GM06990 (cell line): ENCODE results near the gene RNU7-1.

Source experiments
- DNase-seq: peaks from one replicate; pipeline ENCODE4 v3.0.0-alpha.2; 2011; ENCODE audit not compliant: insufficient read length; ENCODE audit errors: extremely low read depth
- H3K27me3 ChIP-seq: replicated peaks from 2 replicates; pipeline ENCODE4 v1.6.0; 2011; ENCODE audit warnings: low read length; ENCODE audit not compliant: control insufficient read depth, insufficient read depth
- H3K36me3 ChIP-seq: 2 replicates; pipeline ENCODE4 v1.5.1; 2011; ENCODE audit warnings: low read length; ENCODE audit not compliant: control insufficient read depth, insufficient read depth
- H3K4me3 ChIP-seq: replicated peaks from 2 replicates; pipeline ENCODE4 v1.5.1; 2011; ENCODE audit warnings: low read depth, mild to moderate bottlenecking, control low read depth, low read length
- CTCF ChIP-seq: IDR thresholded peaks from 2 replicates; pipeline ENCODE4 v1.5.1; 2011; ENCODE audit warnings: low read length, control low read depth, mild to moderate bottlenecking, inconsistent platforms; ENCODE audit not compliant: insufficient read depth, poor library complexity, severe bottlenecking

RNU7-1 gene

GRCh38 chr12:6977653-6978052 is 34.0 kb downstream of the RNU7-1 start:
- no peak overlapping the region for H3K4me3 ChIP-seq
- peaks cover 51% of the 10 kb centered on the region for H3K36me3 ChIP-seq
- H3K27me3 ChIP-seq, result no peaks in the 10 kb centered on the region
- no peak for TF ChIP-seq CTCF
- DNase-seq, result no peak

GRCh38 chr12:6978188-6978587 is 34.6 kb downstream of the RNU7-1 start:
- no peak overlapping the region for H3K4me3 ChIP-seq
- no peak for DNase-seq
- no peaks in the 10 kb centered on the region for H3K27me3 ChIP-seq
- peaks cover 49% of the 10 kb centered on the region for H3K36me3 ChIP-seq
- no peak for TF ChIP-seq CTCF

- DNase-seq, result no peak
- peaks cover 49% of the 10 kb centered on the region for H3K36me3 ChIP-seq
- no peak overlapping the region for H3K4me3 ChIP-seq
- TF ChIP-seq CTCF, result no peak
- no peaks in the 10 kb centered on the region for H3K27me3 ChIP-seq
These were observed 35.0 kb downstream of the RNU7-1 start for GRCh38 chr12:6978611-6979011.

GRCh38 chr12:6979021-6979420 is 35.4 kb downstream of the RNU7-1 start:
- no peak overlapping the region for H3K4me3 ChIP-seq
- DNase-seq, result no peak
- H3K36me3 ChIP-seq, result peaks cover 47% of the 10 kb centered on the region
- H3K27me3 ChIP-seq, result no peaks in the 10 kb centered on the region
- no peak for TF ChIP-seq CTCF

GRCh38 chr12:6979453-6979852 is 35.8 kb downstream of the RNU7-1 start:
- no peak for DNase-seq
- Histone ChIP-seq H3K36me3 (peaks cover 44% of the 10 kb centered on the region), H3K27me3 (no peaks in the 10 kb centered on the region), H3K4me3 (no peak overlapping the region)
- TF ChIP-seq CTCF, result no peak

GRCh38 chr12:6980075-6980474 is 36.5 kb downstream of the RNU7-1 start:
- TF ChIP-seq CTCF, result no peak
- no peak for DNase-seq
- Histone ChIP-seq H3K36me3 (peaks cover 44% of the 10 kb centered on the region), H3K27me3 (no peaks in the 10 kb centered on the region), H3K4me3 (no peak overlapping the region)
